Retinal pigment epithelial cell (primary cell): Measurements from ENCODE around the gene SUPT3H.

ENCODE experiments used
- DNase-seq: peaks from one replicate; pipeline ENCODE4 v3.0.0-alpha.2; 2010; ENCODE audit warnings: low read depth
- H3K4me3 ChIP-seq: 2 replicates; pipeline ENCODE4 v1.5.1; 2011; ENCODE audit warnings: mild to moderate bottlenecking, low read length, control low read depth, moderate library complexity
- TF ChIP-seq, protein P1 (sequence below): conservative IDR thresholded peaks from 2 replicates; pipeline ENCODE4 v1.5.1; 2011; ENCODE audit warnings: low read depth, low read length, control low read depth, inconsistent platforms

The SUPT3H gene

DNA sequence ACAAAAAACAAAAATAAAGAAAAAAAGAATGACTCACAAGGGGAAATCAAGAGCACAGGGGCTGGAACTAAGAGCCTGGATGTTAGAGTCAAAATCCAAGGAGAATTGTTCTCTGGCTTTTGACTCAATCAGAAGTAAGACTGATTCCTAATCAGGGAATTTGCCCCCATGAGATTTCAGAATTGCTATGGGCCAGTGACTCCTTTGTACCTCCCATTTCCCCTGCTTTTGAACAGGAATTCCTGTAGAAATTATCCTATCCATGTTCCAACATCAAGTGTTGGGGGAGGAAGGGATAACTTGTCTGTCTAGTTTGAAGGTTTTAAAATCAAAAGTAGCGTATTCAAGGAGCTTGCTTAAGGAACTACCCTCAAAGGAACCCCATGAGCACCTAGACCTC is 593.5 kb downstream of the SUPT3H start:
- DNase-seq, result no peak
- TF ChIP-seq, protein P1, sequence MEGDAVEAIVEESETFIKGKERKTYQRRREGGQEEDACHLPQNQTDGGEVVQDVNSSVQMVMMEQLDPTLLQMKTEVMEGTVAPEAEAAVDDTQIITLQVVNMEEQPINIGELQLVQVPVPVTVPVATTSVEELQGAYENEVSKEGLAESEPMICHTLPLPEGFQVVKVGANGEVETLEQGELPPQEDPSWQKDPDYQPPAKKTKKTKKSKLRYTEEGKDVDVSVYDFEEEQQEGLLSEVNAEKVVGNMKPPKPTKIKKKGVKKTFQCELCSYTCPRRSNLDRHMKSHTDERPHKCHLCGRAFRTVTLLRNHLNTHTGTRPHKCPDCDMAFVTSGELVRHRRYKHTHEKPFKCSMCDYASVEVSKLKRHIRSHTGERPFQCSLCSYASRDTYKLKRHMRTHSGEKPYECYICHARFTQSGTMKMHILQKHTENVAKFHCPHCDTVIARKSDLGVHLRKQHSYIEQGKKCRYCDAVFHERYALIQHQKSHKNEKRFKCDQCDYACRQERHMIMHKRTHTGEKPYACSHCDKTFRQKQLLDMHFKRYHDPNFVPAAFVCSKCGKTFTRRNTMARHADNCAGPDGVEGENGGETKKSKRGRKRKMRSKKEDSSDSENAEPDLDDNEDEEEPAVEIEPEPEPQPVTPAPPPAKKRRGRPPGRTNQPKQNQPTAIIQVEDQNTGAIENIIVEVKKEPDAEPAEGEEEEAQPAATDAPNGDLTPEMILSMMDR, result no peak
- no peak overlapping the region for H3K4me3 ChIP-seq

DNA sequence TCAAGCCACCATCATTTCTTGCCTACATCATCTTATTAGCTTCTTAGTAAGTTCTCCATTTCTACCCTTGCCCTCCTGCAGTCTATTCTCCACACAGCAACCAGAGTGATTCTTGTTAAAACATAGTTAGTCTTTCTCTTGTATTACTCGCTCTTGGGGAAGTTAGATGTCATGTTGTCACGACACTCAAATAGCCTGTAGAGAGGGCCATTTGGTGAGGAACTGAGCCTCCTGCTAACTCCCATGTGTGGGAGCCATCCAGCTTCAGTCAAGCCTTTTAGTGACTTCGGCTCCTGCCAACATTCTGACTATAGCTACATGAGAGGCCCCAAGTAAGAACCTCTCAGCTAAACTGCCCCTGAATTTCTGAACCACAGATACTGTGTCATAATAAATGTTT is 594.8 kb downstream of the SUPT3H start:
- no peak for DNase-seq
- no peak overlapping the region for H3K4me3 ChIP-seq
- TF ChIP-seq, protein P1, result no peak

DNA sequence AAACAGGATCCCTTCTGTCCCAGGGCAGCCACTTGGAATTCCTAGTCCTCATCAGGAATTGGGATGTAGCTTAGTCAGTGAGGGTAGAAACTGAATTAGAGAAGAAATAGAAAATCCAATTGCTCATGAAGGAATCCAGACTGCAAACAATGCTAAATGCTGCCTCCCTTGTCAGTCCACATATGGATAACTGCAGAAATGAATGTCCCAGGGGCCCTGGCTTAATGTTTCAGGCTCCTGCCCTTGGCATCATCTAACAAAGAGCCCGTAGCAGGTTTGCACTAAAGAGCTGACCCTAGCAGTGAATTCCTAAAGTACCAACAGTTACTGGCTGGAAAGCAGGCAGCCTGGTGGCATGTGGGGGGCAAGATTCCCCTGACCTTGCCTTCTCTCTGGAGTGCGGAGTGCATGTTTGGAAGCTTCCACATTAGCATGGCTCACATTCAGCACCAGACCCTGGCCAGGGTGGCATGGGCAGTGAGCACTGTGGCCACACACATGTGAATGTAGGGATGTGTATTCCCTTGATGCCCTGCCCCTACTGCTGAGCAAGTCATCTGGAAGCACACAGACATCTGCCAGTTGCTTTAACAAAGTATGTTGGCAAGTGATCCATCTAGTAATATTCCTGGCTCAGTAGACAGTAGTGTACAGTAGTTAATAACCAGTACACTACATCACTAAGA is 595.7 kb downstream of the SUPT3H start:
- no peak overlapping the region for H3K4me3 ChIP-seq
- DNase-seq, result no peak

DNA sequence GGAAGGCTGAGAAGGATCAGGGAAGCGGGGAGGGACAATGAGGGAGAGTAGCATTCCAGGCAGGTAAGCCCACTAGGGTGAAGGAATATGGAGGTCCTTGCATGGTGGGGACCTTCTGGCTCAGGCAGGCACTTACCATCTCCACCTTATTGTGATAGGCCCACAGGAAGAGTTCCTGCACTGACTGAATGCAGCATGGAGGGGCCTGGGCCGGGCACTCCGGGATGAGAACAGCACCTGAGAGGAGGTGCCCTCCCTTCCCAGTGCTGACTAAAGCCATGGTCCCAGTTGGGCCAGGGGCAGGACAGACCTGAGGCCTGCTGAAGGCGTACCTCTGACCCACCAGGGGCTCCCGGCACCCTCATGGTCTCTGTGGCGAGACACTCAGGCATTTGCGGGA is 597.6 kb downstream of the SUPT3H start:
- DNase-seq, result no peak
- TF ChIP-seq, protein P1, result no peak
- H3K4me3 ChIP-seq, result no peak overlapping the region

More for the DNA sequence above, 595.7 kb downstream of the SUPT3H start:
- TF ChIP-seq, protein P1, result no peak

DNA sequence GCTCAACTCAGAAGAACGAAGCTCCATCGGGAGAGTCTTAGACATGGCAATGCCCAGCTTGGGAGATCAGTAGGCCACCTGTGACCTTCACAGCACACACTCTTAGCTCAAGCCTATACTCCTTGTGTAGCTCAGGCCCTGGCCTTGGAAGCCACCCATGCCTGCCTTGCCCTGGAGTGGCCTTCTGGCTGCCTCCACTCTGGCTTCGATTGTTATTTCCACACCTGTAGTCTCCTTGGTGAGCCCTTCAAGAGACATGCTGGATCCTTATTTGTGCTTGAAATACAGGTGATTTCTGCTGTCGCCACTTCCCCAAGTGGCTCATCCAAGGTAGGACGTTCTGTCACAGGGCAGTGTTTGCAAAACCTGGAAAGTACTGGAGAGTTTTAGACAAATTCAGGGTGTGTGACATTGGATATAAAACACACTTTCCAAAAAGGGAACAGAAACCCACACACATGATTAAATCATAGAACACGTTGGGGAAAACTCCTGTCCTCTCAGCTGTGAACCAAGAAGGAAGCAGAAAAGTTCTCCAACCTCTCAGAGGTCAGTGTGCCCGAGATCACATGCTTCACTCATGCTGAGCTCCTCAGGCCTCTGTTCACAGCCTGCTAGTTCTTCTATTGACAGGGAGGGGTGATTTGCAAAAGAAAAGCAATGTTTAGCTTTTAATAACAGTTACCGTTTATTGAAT is 598.5 kb downstream of the SUPT3H start:
- TF ChIP-seq, protein P1, result no peak

More for the DNA sequence above, 598.5 kb downstream of the SUPT3H start:
- no peak for DNase-seq
- no peak overlapping the region for H3K4me3 ChIP-seq
